Panc1 (cell line): ENCODE data around the gene CDH3.

Experiments used
- POLR2AphosphoS5 ChIP-seq: IDR thresholded peaks from 2 replicates; pipeline ENCODE4 v1.6.1; 2012; ENCODE audit warnings: mild to moderate bottlenecking, low read depth, low read length, moderate library complexity
- TF ChIP-seq, protein P1 (sequence below): fragments of 450-650 bp; IDR thresholded peaks from 2 replicates; pipeline ENCODE4 v1.5.1; 2017; ENCODE audit warnings: mild to moderate bottlenecking

DNA sequence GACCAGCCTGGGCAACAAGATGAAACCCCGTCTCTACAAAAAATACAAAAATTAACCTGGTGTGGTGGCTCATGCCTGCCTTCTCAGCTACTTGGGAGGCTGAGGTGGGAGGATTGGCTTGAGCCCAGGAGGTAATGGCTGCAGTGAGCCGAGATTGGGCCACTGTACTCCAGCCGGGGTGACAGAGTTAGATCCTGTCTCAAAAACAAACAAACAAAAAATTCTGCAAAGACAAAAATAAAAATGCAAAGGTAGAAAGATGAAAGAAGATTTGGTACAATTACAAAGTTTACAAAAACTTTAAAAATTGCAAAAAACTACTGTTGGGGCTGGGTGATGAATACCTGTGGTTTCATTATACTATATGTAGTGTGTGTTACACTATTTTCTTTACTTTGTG, 86.5 kb downstream of the CDH3 start:
- TF ChIP-seq, protein P1, sequence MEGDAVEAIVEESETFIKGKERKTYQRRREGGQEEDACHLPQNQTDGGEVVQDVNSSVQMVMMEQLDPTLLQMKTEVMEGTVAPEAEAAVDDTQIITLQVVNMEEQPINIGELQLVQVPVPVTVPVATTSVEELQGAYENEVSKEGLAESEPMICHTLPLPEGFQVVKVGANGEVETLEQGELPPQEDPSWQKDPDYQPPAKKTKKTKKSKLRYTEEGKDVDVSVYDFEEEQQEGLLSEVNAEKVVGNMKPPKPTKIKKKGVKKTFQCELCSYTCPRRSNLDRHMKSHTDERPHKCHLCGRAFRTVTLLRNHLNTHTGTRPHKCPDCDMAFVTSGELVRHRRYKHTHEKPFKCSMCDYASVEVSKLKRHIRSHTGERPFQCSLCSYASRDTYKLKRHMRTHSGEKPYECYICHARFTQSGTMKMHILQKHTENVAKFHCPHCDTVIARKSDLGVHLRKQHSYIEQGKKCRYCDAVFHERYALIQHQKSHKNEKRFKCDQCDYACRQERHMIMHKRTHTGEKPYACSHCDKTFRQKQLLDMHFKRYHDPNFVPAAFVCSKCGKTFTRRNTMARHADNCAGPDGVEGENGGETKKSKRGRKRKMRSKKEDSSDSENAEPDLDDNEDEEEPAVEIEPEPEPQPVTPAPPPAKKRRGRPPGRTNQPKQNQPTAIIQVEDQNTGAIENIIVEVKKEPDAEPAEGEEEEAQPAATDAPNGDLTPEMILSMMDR, result no peak
- TF ChIP-seq POLR2AphosphoS5, result no peak
